DMS153 treated with DMSO at 0.1 percent for 48 hours (cell line): Measurements from ENCODE around the gene NPHS1.
"Not testable (repeated sequence)": the region's sequence is repeated elsewhere in the genome, so short reads cannot be mapped to it uniquely, and the experiment has no call there.

ENCODE experiments used
- DNase-seq: peaks from one replicate; lab custom pipeline; 2025; ENCODE audit not compliant: unreplicated experiment; lab: John Stamatoyannopoulos, UW

The NPHS1 gene

DNA sequence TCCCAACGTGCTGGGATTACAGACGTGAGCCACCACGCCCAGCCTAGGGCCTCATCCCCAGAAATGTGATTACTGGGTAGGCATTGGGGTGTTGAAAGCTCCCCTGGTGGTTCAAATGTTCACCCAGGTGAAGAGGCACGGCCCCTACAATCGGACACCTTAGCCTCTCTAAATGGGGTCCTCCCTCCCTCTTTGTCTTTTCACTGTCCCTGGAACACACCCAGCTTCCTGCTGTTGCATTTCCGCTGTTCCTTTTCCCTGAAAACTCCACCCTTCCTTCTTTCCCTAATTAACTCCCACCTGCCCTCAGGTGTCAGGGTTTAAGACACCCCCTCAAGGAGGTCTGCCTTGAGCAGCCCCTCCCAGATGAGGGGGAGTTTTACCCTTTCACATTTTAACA lies 36.0 kb downstream of the NPHS1 start:
- no peak for DNase-seq

DNA sequence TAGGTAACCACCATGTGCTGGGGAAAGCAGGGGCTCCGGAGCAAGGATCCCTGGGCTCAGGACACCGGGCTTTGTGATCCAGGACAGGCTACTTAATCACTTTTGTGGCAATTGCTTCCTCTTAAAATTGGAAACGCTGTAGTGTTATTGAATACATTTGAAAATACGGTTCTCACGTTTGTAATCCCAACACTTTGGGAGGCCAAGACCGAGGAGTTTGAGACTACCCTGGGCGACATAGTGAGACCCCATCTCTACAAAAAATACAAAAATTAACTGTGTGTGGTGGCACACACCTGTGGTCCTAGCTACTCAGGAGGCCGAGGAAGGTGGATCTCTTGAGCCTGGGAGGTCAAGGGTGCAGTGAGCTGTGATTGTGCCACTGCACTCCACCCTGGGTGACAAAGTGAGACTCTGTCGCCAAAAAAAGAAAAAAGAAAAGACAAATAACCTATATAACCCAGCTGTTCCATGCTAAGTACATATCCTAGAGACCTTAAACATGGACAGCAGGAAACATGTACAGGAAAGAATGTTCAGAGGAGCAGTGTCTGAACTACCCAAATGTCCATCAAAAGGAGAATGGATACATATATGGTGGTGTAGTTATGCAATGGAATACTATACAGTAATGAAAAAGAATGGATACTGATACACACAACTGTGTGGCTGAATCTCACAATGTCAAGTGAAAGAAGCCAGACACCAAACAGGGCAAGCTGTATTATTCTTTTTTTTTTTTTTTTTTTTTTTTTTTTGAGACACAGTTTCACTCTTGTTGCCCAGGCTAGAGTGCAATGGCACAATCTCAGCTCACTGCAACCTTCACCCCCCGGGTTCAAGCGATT lies 39.0 kb downstream of the NPHS1 start:
- no peak for DNase-seq

GRCh38 chr19:35812220-35813042 lies 39.9 kb downstream of the NPHS1 start, which contains the start of gene PRODH2:
PRODH2 (minus strand) TSS chr19:35812845; CDS start chr19:35812805, 40 bp downstream.
- DNase-seq: no peak

DNA sequence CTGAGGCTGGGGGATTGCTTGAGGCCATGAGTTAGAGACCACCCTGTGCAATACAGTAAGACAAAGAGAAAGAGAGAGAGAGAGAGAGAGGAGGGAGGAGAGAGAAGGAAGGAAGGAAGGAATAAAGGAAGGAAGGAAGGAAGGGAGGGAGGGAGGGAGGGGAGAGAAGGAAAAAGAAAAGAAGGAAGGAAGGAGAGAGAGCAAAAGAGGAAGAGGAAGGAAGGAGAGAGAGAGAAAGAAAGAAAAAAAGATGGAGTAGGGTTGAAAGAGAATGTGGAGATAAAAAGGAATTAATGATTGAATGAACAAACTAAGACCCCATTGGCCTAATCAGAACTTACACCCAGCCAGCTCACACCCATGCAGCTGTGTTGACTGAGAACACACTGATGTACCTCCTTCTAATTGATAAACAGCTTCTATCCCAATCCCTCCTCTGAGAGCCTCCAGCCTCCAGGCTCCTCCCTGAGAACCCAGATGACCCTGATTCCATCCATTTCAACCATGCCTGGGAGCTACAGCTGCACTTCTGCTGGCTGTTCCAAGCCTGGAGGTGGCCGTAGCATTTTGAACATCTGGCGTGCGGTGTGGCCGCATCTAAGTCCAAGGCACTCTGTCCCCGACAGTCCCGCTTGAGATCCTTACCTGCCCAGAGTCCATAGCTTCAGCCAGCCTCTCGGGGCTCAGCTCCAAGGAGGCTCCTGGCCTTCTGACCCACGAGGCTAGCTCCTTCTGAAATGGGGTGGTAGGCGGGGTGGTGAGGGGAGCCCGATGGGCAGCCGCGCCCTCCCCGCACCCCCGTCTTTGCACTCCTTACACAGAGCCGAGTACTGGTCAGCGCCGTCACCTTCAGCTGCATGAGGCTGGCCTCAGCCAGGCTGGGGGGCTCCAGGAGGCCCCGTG lies 40.7 kb downstream of the NPHS1 start:
- no peak for DNase-seq

GRCh38 chr19:35807633-35808032 lies 44.7 kb downstream of the NPHS1 start:
- DNase-seq: no peak

DNA sequence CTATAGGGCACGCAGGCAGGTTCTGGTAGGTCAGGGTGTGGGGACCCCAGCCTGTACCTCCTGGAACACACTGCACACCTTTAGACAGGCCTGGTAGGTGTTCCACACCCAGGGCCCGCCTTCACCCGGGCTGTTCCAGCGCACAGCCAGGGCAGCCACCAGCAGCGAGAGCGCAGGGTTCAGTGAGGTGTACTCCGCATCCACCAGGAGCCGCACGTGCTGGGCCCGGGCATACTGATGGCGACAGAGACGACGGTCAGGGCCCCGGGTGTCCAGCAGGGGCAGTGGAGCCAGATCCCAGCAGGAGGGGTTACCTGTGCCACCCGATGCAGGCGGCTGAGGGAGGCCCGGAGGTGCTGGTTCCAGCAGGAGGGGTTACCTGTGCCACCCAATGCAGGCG lies 45.7 kb downstream of the NPHS1 start:
- DNase-seq: no peak

DNA sequence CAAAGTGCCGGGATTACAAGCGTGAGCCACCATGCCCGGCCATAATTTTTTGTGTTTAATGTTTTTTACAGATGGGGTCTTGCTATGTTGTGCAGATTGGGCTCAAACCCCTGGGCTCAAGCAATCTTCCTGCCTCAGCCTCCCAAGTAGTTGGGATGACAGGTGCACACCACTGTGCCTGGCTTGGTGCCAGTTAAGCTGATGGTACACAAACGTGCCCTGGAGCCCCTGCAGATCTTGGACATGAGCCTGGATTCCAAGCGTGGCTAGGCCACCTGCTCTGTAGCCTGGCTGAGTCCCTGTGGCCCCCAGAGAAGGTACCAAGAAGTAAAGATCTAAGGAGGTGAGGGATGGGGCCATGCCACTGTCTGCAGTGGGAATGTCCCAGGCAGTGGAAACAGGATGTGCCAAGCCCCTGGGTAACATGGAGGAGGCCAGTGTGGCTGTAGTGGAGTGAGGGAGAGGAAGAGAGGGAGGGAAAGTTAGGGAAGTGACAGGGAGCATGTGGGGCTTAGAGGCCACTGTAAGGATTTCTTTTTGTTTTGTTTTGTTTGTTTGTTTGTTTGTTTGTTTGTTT lies 46.7 kb downstream of the NPHS1 start:
- no peak for DNase-seq

DNA sequence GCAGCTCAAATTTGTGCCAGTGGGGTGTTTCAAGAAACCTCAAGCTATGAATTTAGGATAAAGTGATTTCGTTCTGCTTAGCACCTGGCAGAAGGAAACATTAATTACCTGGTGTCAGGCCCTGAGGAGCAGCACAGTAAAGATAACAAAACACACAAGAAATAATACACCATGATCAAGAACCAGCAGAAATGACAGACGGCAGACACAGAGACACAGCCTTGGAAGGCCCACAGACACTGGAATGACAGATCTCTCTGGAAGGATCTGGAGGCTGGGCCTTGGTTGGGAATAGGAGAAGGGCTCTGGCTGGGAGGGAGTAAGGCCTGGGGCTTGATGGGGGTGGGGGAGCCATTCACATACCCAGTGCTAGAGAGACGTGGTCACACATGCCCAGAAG lies 50.5 kb downstream of the NPHS1 start:
- DNase-seq: no peak

GRCh38 chr19:35797663-35798062 lies 54.6 kb downstream of the NPHS1 start:
- no peak for DNase-seq

- no peak for DNase-seq
Measured at GRCh38 chr19:35796645-35797542, 55.4 kb downstream of the NPHS1 start.

- DNase-seq: not testable (repeated sequence)
Measured at GRCh38 chr19:35795564-35795963, 56.7 kb downstream of the NPHS1 start.

GRCh38 chr19:35793381-35794165 lies 58.7 kb downstream of the NPHS1 start:
- no peak for DNase-seq

GRCh38 chr19:35792888-35793287 lies 59.4 kb downstream of the NPHS1 start:
- DNase-seq: no peak

DNA sequence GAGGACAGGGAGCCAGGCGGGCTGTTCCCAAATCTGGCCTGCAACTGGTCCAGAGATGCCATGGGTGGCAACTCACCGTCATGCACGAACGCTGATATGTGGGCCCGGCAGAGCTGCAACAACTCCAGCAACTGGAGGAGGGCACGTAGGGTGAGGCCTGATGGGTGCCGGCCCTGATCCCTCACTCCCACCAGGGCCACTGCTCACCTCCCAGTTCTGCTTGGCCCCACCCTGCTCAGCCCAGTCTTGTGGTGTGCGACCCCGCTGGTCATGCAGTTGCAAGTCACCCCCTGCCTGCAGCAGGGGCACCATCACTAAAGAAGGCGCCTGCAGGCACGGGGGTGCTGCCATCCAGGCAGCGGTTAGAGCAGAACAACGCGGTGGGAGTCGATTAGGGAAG lies 60.0 kb downstream of the NPHS1 start:
- DNase-seq: no peak

DNA sequence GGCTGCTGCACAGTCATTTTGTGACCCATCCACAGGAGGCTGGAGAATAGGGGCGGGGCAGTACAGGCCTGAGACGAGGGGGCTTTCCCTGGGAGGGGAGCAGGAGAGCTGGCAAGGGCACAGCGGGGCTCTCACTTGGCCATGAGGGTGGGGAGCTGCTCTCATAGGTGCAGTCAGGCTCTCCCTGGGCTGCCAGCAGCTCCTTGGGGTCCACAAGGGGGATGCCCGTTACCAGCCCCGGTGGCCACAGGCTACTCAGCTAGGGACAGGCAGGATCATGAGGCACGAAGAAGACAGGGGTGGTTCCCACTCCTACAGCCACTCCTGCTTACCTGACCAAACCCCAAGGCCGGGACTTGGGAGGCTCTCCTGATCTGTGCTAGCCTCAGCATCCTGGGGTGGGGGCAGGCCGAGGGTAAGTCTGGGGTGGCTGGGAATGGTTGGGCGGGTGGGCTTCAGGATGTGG lies 60.5 kb downstream of the NPHS1 start:
- no peak for DNase-seq

DNA sequence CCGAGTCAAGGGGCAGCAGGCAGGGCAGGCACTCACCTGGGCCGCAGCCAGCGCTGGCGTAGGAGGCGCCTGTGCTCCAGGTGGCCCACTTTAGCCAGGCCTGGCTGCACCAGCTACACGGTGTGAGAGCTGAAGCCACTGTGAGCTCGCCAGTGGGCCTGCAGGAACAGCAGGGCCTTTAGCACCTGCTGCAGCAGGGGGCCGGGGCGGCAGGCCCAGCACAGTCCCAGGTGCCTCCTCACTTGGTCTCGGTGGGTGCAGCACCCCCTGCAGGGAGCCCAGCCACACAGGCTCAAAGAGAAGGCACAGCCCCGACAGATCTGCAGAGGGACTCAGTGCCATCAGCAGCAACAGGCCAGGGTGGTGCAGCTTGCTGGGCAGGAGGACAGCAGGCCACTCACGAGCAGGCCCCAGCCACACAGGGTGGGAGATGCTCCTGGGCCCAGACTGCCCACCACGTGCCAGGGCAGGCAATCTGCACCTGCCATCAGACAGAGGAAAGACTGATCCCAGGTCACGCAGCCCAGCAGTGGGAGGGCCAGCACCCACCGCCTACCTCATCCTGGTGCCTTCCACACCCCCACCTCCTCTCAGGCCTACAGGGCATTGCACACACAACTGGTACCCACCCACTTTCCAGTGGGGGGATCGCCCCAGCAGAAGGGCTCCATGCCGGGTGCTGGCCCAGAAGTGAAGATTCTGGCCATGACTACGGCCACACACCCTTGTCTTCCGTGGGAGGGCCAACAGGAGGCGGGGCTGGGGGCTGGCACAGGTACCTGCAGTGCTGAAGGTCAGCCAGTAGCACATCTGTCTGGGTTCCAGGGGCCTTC lies 61.1 kb downstream of the NPHS1 start:
- no peak for DNase-seq

DNA sequence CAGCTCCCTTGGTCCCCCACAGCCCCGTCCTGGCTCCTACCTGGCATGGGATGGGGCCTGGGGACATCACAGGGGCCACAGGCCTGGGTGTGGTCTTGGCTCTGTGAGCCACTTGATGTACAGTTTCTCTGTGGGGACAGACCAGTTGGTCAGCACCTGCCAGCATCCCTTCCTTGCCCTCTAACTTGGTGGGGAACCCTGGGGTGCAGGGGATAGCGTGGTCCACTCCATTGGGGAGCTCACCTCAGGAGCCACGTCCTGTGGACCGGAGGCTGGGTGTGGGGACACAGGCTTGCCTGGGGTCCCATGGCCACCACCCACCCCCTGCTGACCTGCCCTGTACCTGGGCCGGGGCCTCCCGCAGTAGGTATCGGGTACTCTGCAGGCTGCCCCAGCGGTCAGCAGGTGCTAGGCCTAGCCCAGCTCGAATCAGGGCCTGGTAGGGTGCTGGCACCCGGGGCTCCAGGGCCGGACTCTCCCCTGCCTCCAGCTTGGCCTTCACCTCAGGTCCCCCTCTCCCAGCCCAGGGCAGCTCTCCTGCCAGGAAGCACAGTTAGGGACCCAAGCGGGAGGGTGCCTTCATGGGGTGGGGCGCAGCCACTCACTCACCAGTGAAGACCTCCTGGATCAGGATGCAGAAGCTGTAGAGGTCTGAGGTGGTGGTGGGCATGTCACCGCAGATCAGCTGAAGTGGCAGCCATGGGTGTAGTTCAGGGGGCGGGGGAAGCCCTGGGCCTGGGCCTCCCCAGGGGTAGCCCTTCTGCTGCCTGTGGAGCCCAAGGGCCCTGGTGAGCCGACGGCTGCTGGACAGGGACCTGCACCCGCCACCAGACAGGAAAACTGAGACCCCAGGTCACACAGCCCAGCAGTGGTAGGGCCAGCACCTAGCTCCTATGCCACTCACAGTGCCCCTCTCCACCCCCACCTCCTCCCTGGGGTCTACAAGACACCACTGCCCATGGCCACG lies 62.0 kb downstream of the NPHS1 start:
- DNase-seq: no peak
